Left lobe of liver (tissue), 2 donors: ENCODE results near the gene POM121C. TPM values are rescaled to one million over a fixed set of nuclear protein-coding genes. Genes with fewer than 3 reads are reported as not detected.
"Not testable (repeated sequence)": the region's sequence is repeated elsewhere in the genome, so short reads cannot be mapped to it uniquely, and the experiment has no call there.

Source experiments
- ATAC-seq: fragments of 200-7000 bp; cut with Tn5 transposase; one replicate; pipeline ENCODE4 v1.9.1; 2020; ENCODE audit warnings: mild to moderate bottlenecking, moderate library complexity
- DNase-seq: peaks from one replicate; pipeline ENCODE4 v3.0.0-alpha.2; 2020; ENCODE audit warnings: low spot score
- total RNA-seq: library from RNA; stranded (reverse); gene quantifications from one replicate; pipeline ENCODE4 v1.2.1, GENCODE V29; 2021
- donor health status: DM: no; HTN: no; CAD: no; lungs with moderate emphysema.
- donor health status: DM: no; HTN: yes; CAD: no.

POM121C gene
- total RNA-seq, 1 donor from 2014 or later, result 18.2 TPM

GRCh38 chr7:75398771-75399700 lies 87.1 kb downstream of the POM121C start:
- peak; percentile 41 for ATAC-seq
- DNase-seq, result peak; percentile 21

GRCh38 chr7:75397865-75398264 lies 88.2 kb downstream of the POM121C start:
- ATAC-seq, DNase-seq: not testable (repeated sequence)

- not testable (repeated sequence) for DNase-seq, ATAC-seq
Measured at GRCh38 chr7:75395329-75395728, 90.8 kb downstream of the POM121C start, which contains the start of gene TRIM73. TRIM73 (plus strand) TSS chr7:75395629; CDS start chr7:75398934, 3,305 bp downstream.

GRCh38 chr7:75393194-75393593 lies 92.9 kb downstream of the POM121C start:
- not testable (repeated sequence) for DNase-seq
- ATAC-seq, result peak; percentile 21

GRCh38 chr7:75374519-75375317 lies 111.4 kb downstream of the POM121C start:
- not testable (repeated sequence) for DNase-seq
- ATAC-seq, result peak; percentile 46

GRCh38 chr7:75374144-75374518 lies 112.0 kb downstream of the POM121C start:
- ATAC-seq, result peak; percentile 34
- DNase-seq, result not testable (repeated sequence)

GRCh38 chr7:75367313-75367712 lies 118.8 kb downstream of the POM121C start:
- peak; percentile 40 for ATAC-seq
- DNase-seq, result not testable (repeated sequence)

Other genes starting within 250 kb of the POM121C start
- gene TRIM73, start 90.7 kb downstream of the POM121C start, total RNA-seq, result 4.2 TPM
- gene SPDYE5, start 6.0 kb upstream of the POM121C start, total RNA-seq, result not detected